Measurements from ENCODE around the gene CACNB2.

- no peak for TF ChIP-seq EZH2phosphoT487 (IDR thresholded peaks at IDR 0.05; ENCODE audit: borderline replicate concordance, low read length)
- TF ChIP-seq, protein P1, sequence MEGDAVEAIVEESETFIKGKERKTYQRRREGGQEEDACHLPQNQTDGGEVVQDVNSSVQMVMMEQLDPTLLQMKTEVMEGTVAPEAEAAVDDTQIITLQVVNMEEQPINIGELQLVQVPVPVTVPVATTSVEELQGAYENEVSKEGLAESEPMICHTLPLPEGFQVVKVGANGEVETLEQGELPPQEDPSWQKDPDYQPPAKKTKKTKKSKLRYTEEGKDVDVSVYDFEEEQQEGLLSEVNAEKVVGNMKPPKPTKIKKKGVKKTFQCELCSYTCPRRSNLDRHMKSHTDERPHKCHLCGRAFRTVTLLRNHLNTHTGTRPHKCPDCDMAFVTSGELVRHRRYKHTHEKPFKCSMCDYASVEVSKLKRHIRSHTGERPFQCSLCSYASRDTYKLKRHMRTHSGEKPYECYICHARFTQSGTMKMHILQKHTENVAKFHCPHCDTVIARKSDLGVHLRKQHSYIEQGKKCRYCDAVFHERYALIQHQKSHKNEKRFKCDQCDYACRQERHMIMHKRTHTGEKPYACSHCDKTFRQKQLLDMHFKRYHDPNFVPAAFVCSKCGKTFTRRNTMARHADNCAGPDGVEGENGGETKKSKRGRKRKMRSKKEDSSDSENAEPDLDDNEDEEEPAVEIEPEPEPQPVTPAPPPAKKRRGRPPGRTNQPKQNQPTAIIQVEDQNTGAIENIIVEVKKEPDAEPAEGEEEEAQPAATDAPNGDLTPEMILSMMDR (IDR thresholded peaks at IDR 0.05; ENCODE audit: low read depth, low read length, poor library complexity, severe bottlenecking) = no peak
Observed at GRCh38 chr10:18423058-18423637, 282.9 kb downstream of the CACNB2 start.

Data from DOHH2 (cell line).